Lower leg skin (tissue), 3 donors: ENCODE data around the gene TDRD3.

Experiments
- POLR2A ChIP-seq, 2 donors: fragments of 450-650 bp; IDR thresholded peaks; one replicate each; pipeline ENCODE4 v1.6.1; 2016 to 2017; ENCODE audit warnings: antibody characterized with exemption in 2 of 2, mild to moderate bottlenecking in 1 of 2, moderate library complexity in 1 of 2
- TF ChIP-seq, protein P1 (sequence below), 3 donors: fragments of 450-650 bp; IDR thresholded peaks; one replicate each; pipeline ENCODE4 v1.5.1; 2016; ENCODE audit warnings: antibody characterized with exemption in 3 of 3, mild to moderate bottlenecking in 3 of 3, moderate library complexity in 2 of 3

DNA sequence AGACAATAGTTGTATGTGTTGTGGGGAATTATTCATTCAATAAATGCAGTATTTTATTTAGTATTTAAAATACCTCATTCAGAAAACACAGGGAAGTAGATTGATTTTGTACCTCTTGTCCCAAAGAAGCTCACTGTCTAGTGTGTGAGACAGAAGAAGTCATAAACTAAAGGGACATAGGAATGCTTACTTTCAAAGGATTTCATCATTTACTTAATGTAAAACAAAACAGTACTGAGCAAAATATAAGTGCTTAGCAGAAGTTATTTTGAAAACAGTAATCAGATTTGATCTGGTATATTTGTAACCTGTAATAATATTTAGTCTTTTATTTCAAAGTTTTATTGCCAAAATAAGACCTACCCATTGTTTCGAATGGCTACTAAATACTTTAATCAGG is 117.9 kb downstream of the TDRD3 start:
- TF ChIP-seq, protein P1, sequence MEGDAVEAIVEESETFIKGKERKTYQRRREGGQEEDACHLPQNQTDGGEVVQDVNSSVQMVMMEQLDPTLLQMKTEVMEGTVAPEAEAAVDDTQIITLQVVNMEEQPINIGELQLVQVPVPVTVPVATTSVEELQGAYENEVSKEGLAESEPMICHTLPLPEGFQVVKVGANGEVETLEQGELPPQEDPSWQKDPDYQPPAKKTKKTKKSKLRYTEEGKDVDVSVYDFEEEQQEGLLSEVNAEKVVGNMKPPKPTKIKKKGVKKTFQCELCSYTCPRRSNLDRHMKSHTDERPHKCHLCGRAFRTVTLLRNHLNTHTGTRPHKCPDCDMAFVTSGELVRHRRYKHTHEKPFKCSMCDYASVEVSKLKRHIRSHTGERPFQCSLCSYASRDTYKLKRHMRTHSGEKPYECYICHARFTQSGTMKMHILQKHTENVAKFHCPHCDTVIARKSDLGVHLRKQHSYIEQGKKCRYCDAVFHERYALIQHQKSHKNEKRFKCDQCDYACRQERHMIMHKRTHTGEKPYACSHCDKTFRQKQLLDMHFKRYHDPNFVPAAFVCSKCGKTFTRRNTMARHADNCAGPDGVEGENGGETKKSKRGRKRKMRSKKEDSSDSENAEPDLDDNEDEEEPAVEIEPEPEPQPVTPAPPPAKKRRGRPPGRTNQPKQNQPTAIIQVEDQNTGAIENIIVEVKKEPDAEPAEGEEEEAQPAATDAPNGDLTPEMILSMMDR (IDR thresholded peaks at IDR 0.05), result no peak
- TF ChIP-seq POLR2A (IDR thresholded peaks at IDR 0.05), result no peak
